WTC11 (cell line): ENCODE data around the gene MTHFD1L. TPM values are rescaled to one million over a fixed set of nuclear protein-coding genes. Genes with fewer than 3 reads are reported as not detected.
"Not testable (repeated sequence)": the region's sequence is repeated elsewhere in the genome, so short reads cannot be mapped to it uniquely, and the experiment has no call there.

Experiments
- ATAC-seq: fragments of 200-7000 bp; cut with Tn5 transposase; 2 replicates; pipeline ENCODE4 v1.10.0; 2021; ENCODE audit warnings: mild to moderate bottlenecking, moderate library complexity
- CTCF ChIA-PET: fragments of 300-600 bp; sonication (Branson Sonifier 250); formaldehyde crosslinking; loops from one replicate; lab custom pipeline; 2021; ENCODE audit warnings: antibody characterized with exemption; lab: Charles Lee
- POLR2A ChIA-PET: fragments of 350-600 bp; sonication (Branson Sonifier 250); formaldehyde crosslinking; loops from one replicate; lab custom pipeline; 2021; ENCODE audit warnings: antibody characterized with exemption; lab: Charles Lee
- DNase-seq: peaks from one replicate; pipeline ENCODE4 v3.0.0; 2021; ENCODE audit warnings: low spot score
- H3K27ac Mint-ChIP-seq: 2 replicates; pipeline ENCODE4 v1.8.0; 2021; ENCODE audit warnings: mixed read lengths
- H3K27me3 Mint-ChIP-seq: 2 replicates; pipeline ENCODE4 v1.8.0; 2021; ENCODE audit warnings: low read depth, mild to moderate bottlenecking, moderate library complexity, mixed read lengths
- H3K36me3 Mint-ChIP-seq: 2 replicates; pipeline ENCODE4 v1.8.0; 2021; ENCODE audit warnings: mixed read lengths
- H3K4me1 Mint-ChIP-seq: 2 replicates; pipeline ENCODE4 v1.8.0; 2022; ENCODE audit warnings: mixed read lengths
- H3K4me3 Mint-ChIP-seq: 2 replicates; pipeline ENCODE4 v1.8.0; 2021; ENCODE audit warnings: mild to moderate bottlenecking, moderate library complexity, mixed read lengths
- H3K9me3 Mint-ChIP-seq: 2 replicates; pipeline ENCODE4 v1.8.0; 2021; ENCODE audit warnings: mixed read lengths
- ATF2 ChIP-seq: sonication (generic); formaldehyde crosslinking; IDR thresholded peaks from 2 replicates; pipeline ENCODE4 v1.8.1; 2022; ENCODE audit warnings: low read depth, missing genetic modification reagents, borderline replicate concordance
- E2F4 ChIP-seq: sonication (generic); formaldehyde crosslinking; IDR thresholded peaks from 2 replicates; pipeline ENCODE4 v1.8.1; 2022; ENCODE audit warnings: low read depth, mild to moderate bottlenecking, moderate library complexity, missing genetic modification reagents, borderline replicate concordance
- KAT7 ChIP-seq: sonication (generic); formaldehyde crosslinking; IDR thresholded peaks from 2 replicates; pipeline ENCODE4 v1.8.1; 2023; ENCODE audit warnings: missing genetic modification reagents, mild to moderate bottlenecking, borderline replicate concordance
- SMAD3 ChIP-seq: sonication (generic); formaldehyde crosslinking; IDR thresholded peaks from 2 replicates; pipeline ENCODE4 v1.8.0; 2022; ENCODE audit warnings: missing genetic modification reagents, mild to moderate bottlenecking, borderline replicate concordance
- TCF7 ChIP-seq: sonication (generic); formaldehyde crosslinking; IDR thresholded peaks from 2 replicates; pipeline ENCODE4 v1.8.0; 2022; ENCODE audit warnings: mild to moderate bottlenecking, low read depth, missing genetic modification reagents, moderate library complexity
- TEAD1 ChIP-seq: sonication (generic); formaldehyde crosslinking; IDR thresholded peaks from 2 replicates; pipeline ENCODE4 v1.8.0; 2022; ENCODE audit warnings: mild to moderate bottlenecking, missing genetic modification reagents
- ZBTB21 ChIP-seq: sonication (generic); formaldehyde crosslinking; IDR thresholded peaks from 2 replicates; pipeline ENCODE4 v1.8.1; 2023; ENCODE audit warnings: mild to moderate bottlenecking, missing genetic modification reagents, borderline replicate concordance
- ZNF219 ChIP-seq: sonication (generic); formaldehyde crosslinking; IDR thresholded peaks from 2 replicates; pipeline ENCODE4 v1.8.0; 2023; ENCODE audit warnings: missing genetic modification reagents, mild to moderate bottlenecking, borderline replicate concordance
- ZNF232 ChIP-seq: sonication (generic); formaldehyde crosslinking; IDR thresholded peaks from 2 replicates; pipeline ENCODE4 v1.8.0; 2022; ENCODE audit warnings: mild to moderate bottlenecking, missing genetic modification reagents
- total RNA-seq: library from RNA; stranded (reverse); gene quantifications from 3 replicates; pipeline ENCODE4 v1.2.3, GENCODE V29; 2021
- TF ChIP-seq, protein P1 (sequence below): fragments of 250-450 bp; sonication (Bioruptor Pico); IDR thresholded peaks from 2 replicates; pipeline ENCODE4 v1.9.0; 2021; ENCODE audit warnings: mild to moderate bottlenecking, borderline replicate concordance
- TF ChIP-seq, protein P2 (sequence below): fragments of 250-450 bp; sonication (Bioruptor Pico); IDR thresholded peaks from 2 replicates; pipeline ENCODE4 v1.8.0; 2021; ENCODE audit warnings: mild to moderate bottlenecking

The MTHFD1L gene
- total RNA-seq, 1 experiment from 2014 or later: 104 TPM

DNA sequence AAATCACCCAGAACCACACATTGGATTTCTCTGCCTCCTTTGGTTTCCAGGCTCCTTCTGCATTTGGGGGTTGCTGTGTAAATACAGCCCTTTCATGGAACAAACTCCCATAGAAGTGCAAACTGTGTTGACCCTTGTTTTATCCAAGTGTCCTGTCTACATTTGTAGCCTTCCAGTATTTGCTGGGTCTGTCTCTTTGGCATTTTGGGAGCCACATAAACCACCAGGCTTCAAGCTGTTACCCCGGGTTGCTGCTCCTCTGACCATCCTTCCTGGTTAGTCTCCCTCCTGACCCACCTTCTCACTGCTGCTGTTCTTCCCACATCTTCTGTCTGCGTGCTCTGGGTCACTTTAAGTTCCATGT lies 7.6 kb upstream of the MTHFD1L start:
- POLR2A ChIA-PET: interaction anchor here (0.7 kb wide), 1 partner anchor 8 kb away, joined by 3 read pairs; no protein-coding TSS in a partner anchor
- CTCF ChIA-PET: interaction anchor here (0.7 kb wide), 1 partner anchor 60 kb away, joined by 3 read pairs; no protein-coding TSS in a partner anchor
- no peak overlapping the region for H3K27ac Mint-ChIP-seq

GRCh38 chr6:150861448-150862168 lies 3.9 kb upstream of the MTHFD1L start:
- H3K4me3 Mint-ChIP-seq, H3K27ac Mint-ChIP-seq, H3K36me3 Mint-ChIP-seq, H3K27me3 Mint-ChIP-seq, DNase-seq, CTCF ChIA-PET, H3K9me3 Mint-ChIP-seq, POLR2A ChIA-PET, ATAC-seq: not testable (repeated sequence)
- H3K4me1 Mint-ChIP-seq: peaks cover 19% of the 10 kb centered on the region

More for the DNA sequence above, 7.6 kb upstream of the MTHFD1L start:
- H3K4me3 Mint-ChIP-seq: no peak overlapping the region
- H3K36me3 Mint-ChIP-seq: peaks cover 6% of the 10 kb centered on the region
- no peak for ATAC-seq
- no peak for DNase-seq
- peaks cover 11% of the 10 kb centered on the region for H3K9me3 Mint-ChIP-seq
- TF ChIP-seq KAT7 (CRISPR knock-in tag): no peak
- H3K27me3 Mint-ChIP-seq: peaks cover 6% of the 10 kb centered on the region
- H3K4me1 Mint-ChIP-seq: peaks cover 27% of the 10 kb centered on the region

DNA sequence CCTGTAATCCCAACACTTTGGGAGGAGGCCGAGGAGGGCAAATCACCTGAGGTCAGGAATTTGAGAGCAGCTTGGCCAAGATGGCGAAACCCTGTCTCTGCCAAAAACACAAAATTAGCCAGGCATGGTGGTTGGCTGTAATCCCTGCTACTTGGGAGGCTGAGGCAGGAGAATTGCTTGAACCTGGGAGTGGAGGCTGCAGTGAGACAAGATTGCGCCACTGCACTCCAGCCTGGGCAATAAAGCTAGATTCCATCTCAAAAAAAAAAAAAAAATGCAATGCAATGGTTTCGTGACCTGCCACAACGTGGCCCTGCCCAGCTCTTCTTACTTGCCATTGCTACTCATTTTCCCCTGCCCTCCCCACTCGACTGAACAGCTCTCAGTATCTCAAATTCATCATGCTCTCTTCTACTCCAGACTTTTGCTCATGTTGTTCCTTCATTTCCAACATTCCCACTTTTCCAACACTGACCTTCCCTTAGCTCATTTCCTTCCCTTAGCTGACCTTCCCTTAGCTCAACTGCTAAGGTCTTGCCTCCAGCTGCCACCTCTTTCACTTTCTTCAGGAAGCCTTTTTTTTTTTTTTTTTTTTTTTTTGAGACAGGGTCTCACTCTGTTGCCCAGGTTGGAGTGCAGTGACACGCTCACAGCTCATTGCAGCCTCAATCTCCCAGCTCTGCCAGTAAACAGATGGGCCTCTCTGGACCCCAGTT lies 2.1 kb upstream of the MTHFD1L start:
- Mint-ChIP-seq H3K27me3 (no peaks in the 10 kb centered on the region), H3K4me3 (no peak overlapping the region), H3K36me3 (no peaks in the 10 kb centered on the region), H3K4me1 (peaks cover 13% of the 10 kb centered on the region), H3K27ac (no peak overlapping the region), H3K9me3 (no peaks in the 10 kb centered on the region; the same call in 1 of the 2 replicates)
- ATAC-seq (no peak), DNase-seq (no peak)
- TF ChIP-seq SMAD3 (CRISPR knock-in tag) (no peak), TCF7 (no peak), ATF2 (CRISPR knock-in tag) (no peak), TEAD1 (CRISPR knock-in tag) (no peak)
- TF ChIP-seq, protein P1, sequence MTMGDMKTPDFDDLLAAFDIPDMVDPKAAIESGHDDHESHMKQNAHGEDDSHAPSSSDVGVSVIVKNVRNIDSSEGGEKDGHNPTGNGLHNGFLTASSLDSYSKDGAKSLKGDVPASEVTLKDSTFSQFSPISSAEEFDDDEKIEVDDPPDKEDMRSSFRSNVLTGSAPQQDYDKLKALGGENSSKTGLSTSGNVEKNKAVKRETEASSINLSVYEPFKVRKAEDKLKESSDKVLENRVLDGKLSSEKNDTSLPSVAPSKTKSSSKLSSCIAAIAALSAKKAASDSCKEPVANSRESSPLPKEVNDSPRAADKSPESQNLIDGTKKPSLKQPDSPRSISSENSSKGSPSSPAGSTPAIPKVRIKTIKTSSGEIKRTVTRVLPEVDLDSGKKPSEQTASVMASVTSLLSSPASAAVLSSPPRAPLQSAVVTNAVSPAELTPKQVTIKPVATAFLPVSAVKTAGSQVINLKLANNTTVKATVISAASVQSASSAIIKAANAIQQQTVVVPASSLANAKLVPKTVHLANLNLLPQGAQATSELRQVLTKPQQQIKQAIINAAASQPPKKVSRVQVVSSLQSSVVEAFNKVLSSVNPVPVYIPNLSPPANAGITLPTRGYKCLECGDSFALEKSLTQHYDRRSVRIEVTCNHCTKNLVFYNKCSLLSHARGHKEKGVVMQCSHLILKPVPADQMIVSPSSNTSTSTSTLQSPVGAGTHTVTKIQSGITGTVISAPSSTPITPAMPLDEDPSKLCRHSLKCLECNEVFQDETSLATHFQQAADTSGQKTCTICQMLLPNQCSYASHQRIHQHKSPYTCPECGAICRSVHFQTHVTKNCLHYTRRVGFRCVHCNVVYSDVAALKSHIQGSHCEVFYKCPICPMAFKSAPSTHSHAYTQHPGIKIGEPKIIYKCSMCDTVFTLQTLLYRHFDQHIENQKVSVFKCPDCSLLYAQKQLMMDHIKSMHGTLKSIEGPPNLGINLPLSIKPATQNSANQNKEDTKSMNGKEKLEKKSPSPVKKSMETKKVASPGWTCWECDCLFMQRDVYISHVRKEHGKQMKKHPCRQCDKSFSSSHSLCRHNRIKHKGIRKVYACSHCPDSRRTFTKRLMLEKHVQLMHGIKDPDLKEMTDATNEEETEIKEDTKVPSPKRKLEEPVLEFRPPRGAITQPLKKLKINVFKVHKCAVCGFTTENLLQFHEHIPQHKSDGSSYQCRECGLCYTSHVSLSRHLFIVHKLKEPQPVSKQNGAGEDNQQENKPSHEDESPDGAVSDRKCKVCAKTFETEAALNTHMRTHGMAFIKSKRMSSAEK: no peak
- POLR2A ChIA-PET: no interaction called here
- CTCF ChIA-PET: interaction anchor here (1.0 kb wide), 1 partner anchor 46 kb away, joined by 3 read pairs; no protein-coding TSS in a partner anchor

DNA sequence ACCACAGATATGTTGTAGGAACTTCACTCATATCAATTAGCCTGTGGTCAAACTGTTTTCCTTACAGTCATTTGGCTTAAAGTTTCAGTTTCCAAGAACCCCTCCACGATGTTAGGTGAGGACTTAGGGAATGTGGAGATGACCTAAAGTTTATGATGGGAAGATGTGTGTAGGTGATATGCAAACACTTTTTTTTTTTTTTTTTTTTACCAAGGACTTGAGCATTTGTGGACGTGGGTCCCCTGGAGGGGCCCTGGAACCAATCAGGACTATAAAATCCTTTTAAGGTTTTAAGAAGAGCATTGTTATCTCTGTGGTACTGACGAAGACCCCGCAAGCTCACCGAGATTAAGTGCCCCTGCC lies 478 bp upstream of the MTHFD1L start:
- CTCF ChIA-PET: interaction anchor here (0.5 to 2.4 kb wide), 12 partner anchors 9 to 336 kb away, joined by 3 to 21 read pairs (median 4); no protein-coding TSS in a partner anchor
- DNase-seq (no peak), ATAC-seq (no peak)
- Mint-ChIP-seq H3K4me1 (peaks cover 12% of the 10 kb centered on the region), H3K4me3 (peak overlapping the region; percentile 73), H3K27ac (0 out of 2 replicates have a peak overlapping the region, but pooled peaks have one; percentile 38), H3K36me3 (no peaks in the 10 kb centered on the region), H3K27me3 (no peaks in the 10 kb centered on the region), H3K9me3 (no peaks in the 10 kb centered on the region)
- POLR2A ChIA-PET: interaction anchor here (0.8 to 2.8 kb wide), 2 partner anchors 10 to 47 kb away, joined by 3 to 12 read pairs; no protein-coding TSS in a partner anchor
- TF ChIP-seq, protein P2, sequence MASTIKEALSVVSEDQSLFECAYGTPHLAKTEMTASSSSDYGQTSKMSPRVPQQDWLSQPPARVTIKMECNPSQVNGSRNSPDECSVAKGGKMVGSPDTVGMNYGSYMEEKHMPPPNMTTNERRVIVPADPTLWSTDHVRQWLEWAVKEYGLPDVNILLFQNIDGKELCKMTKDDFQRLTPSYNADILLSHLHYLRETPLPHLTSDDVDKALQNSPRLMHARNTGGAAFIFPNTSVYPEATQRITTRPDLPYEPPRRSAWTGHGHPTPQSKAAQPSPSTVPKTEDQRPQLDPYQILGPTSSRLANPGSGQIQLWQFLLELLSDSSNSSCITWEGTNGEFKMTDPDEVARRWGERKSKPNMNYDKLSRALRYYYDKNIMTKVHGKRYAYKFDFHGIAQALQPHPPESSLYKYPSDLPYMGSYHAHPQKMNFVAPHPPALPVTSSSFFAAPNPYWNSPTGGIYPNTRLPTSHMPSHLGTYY: no peak
- TF ChIP-seq, protein P1: no peak
- TF ChIP-seq ZBTB21 (no peak), ZNF232 (no peak), ZNF219 (no peak), E2F4 (no peak)
